HepG2 (cell line): Measurements from ENCODE around the gene CPPED1. TPM values are rescaled to one million over a fixed set of nuclear protein-coding genes. Genes with fewer than 3 reads are reported as not detected.

Source experiments
- CENPBD1 ChIP-seq: sonication (generic); formaldehyde crosslinking; IDR thresholded peaks from 2 replicates; pipeline ENCODE4 v1.8.0; 2022; ENCODE audit warnings: missing genetic modification reagents, low read depth, mild to moderate bottlenecking, borderline replicate concordance
- GMEB2 ChIP-seq: IDR thresholded peaks from 2 replicates; pipeline ENCODE4 v1.6.1; 2016; ENCODE audit warnings: missing biosample characterization, missing genetic modification reagents, low read depth
- HMGXB3 ChIP-seq: sonication (generic); formaldehyde crosslinking; IDR thresholded peaks from 2 replicates; pipeline ENCODE4 v1.4.0; 2020; ENCODE audit warnings: missing genetic modification reagents, borderline replicate concordance
- LRRFIP1 ChIP-seq: sonication (generic); formaldehyde crosslinking; conservative IDR thresholded peaks from 2 replicates; pipeline ENCODE4 v1.4.0; 2020; ENCODE audit warnings: missing genetic modification reagents
- MXD4 ChIP-seq: IDR thresholded peaks from 2 replicates; pipeline ENCODE4 v1.6.1; 2016; ENCODE audit warnings: mild to moderate bottlenecking, missing biosample characterization, missing genetic modification reagents
- SKIL ChIP-seq: sonication (generic); formaldehyde crosslinking; IDR thresholded peaks from 2 replicates; pipeline ENCODE4 v1.8.0; 2022; ENCODE audit warnings: missing genetic modification reagents, mild to moderate bottlenecking, moderate library complexity, borderline replicate concordance
- ZBTB49 ChIP-seq: sonication (generic); formaldehyde crosslinking; IDR thresholded peaks from 2 replicates; pipeline ENCODE4 v1.4.0; 2020; ENCODE audit warnings: missing genetic modification reagents, borderline replicate concordance
- ZFP62 ChIP-seq: sonication (generic); formaldehyde crosslinking; IDR thresholded peaks from 2 replicates; pipeline ENCODE4 v1.4.0; 2020; ENCODE audit warnings: missing genetic modification reagents
- ZNF33B ChIP-seq: sonication (generic); formaldehyde crosslinking; IDR thresholded peaks from 2 replicates; pipeline ENCODE4 v1.5.1; 2020; ENCODE audit warnings: mild to moderate bottlenecking, missing genetic modification reagents
- ZNF513 ChIP-seq: sonication (generic); formaldehyde crosslinking; conservative IDR thresholded peaks from 2 replicates; pipeline ENCODE4 v1.5.0; 2020; ENCODE audit warnings: missing genetic modification reagents
- ZNF564 ChIP-seq: sonication (generic); formaldehyde crosslinking; IDR thresholded peaks from 2 replicates; pipeline ENCODE4 v1.8.1; 2023; ENCODE audit warnings: mild to moderate bottlenecking, missing genetic modification reagents
- ZNF670 ChIP-seq: sonication (generic); formaldehyde crosslinking; IDR thresholded peaks from 2 replicates; pipeline ENCODE4 v1.8.0; 2022; ENCODE audit warnings: mild to moderate bottlenecking, missing genetic modification reagents, borderline replicate concordance
- ZNF75D ChIP-seq: sonication (generic); formaldehyde crosslinking; IDR thresholded peaks from 2 replicates; pipeline ENCODE4 v1.8.1; 2023; ENCODE audit warnings: missing genetic modification reagents, mild to moderate bottlenecking, borderline replicate concordance
- polyA plus RNA-seq, 8 experiments: library from polyadenylated mRNA; depleted of rRNA in 3 of 8; stranded (reverse) in 7 of 8; unstranded in 1 of 8; fragments of >200 nt; fragmentation: Illumina TruSeq in 4 of 8; extraction: Trizol in 4 of 8; gene quantifications; 2 replicates each; pipeline versions ENCODE4 v1.2.1 to v1.2.3, GENCODE V29; 2011 to 2016; ENCODE audit warnings: low read depth in 4 of 8, missing spikeins in 1 of 8, mixed read lengths in 1 of 8; ENCODE audit not compliant: insufficient read depth in 1 of 8
- total RNA-seq, 5 experiments: library from RNA; depleted of rRNA; stranded (reverse); fragments of >200 nt; fragmentation: Illumina TruSeq; extraction: Trizol; gene quantifications; 2 replicates each; pipeline ENCODE4 v1.2.3, GENCODE V29; 2016; ENCODE audit warnings: low read depth in 1 of 5

Gene CPPED1
- total and polyA plus RNA-seq, 2 of the 13 experiments (the other 11 are each of a cell fraction or from before 2014, with no cell fraction given) = 66.6 to 71.3 TPM

- TF ChIP-seq SKIL (CRISPR knock-in tag) (no peak; the same call in 1 of the 2 replicates), ZNF670 (CRISPR knock-in tag) (peak; percentile 67; the same call in 1 of the 2 replicates), MXD4 (CRISPR knock-in tag) (peak; percentile 57), CENPBD1 (no peak), LRRFIP1 (no peak), ZNF33B (CRISPR knock-in tag) (no peak), ZNF75D (CRISPR knock-in tag) (no peak), ZNF513 (CRISPR knock-in tag) (no peak), GMEB2 (CRISPR knock-in tag) (no peak), HMGXB3 (CRISPR knock-in tag) (peak; percentile 33; the same call in 1 of the 2 replicates), ZBTB49 (CRISPR knock-in tag) (no peak), ZNF564 (CRISPR knock-in tag) (no peak), ZFP62 (CRISPR knock-in tag) (no peak)
These were observed 191.0 kb downstream of the CPPED1 start (continued) for GRCh38 chr16:12612598-12613101.
